HG03280 (cell line): ENCODE results near the gene FGF9.

Experiments used
- ATAC-seq: cut with Tn5 transposase; IDR thresholded peaks from one replicate; pipeline ENCODE4 v1.9.1; 2021; ENCODE audit warnings: mild to moderate bottlenecking, moderate library complexity; ENCODE audit not compliant: unreplicated experiment

The FGF9 gene

GRCh38 chr13:21703846-21704245, 33.0 kb downstream of the FGF9 start:
- no peak for ATAC-seq

GRCh38 chr13:21707586-21707985, 36.7 kb downstream of the FGF9 start:
- ATAC-seq: no peak

GRCh38 chr13:21709697-21710096, 38.8 kb downstream of the FGF9 start:
- no peak for ATAC-seq

GRCh38 chr13:21710163-21710562, 39.3 kb downstream of the FGF9 start:
- ATAC-seq: no peak

- no peak for ATAC-seq
Observed at GRCh38 chr13:21717817-21718216, 46.9 kb downstream of the FGF9 start.

- ATAC-seq: no peak
Observed at GRCh38 chr13:21719463-21719862, 48.6 kb downstream of the FGF9 start.

- ATAC-seq: no peak
Observed at GRCh38 chr13:21723807-21724505, 53.1 kb downstream of the FGF9 start.

GRCh38 chr13:21730186-21730880, 59.5 kb downstream of the FGF9 start:
- no peak for ATAC-seq

GRCh38 chr13:21733475-21734263, 62.8 kb downstream of the FGF9 start:
- ATAC-seq: no peak

GRCh38 chr13:21734961-21735360, 64.1 kb downstream of the FGF9 start:
- no peak for ATAC-seq

GRCh38 chr13:21735701-21736401, 65.0 kb downstream of the FGF9 start:
- no peak for ATAC-seq

GRCh38 chr13:21736926-21737325, 66.1 kb downstream of the FGF9 start:
- ATAC-seq: no peak

GRCh38 chr13:21738630-21739029, 67.8 kb downstream of the FGF9 start:
- ATAC-seq: no peak

- ATAC-seq: no peak
Observed at GRCh38 chr13:21739771-21740170, 68.9 kb downstream of the FGF9 start.

- no peak for ATAC-seq
Observed at GRCh38 chr13:21741396-21741979, 70.6 kb downstream of the FGF9 start.

- ATAC-seq: no peak
Observed at GRCh38 chr13:21742096-21742495, 71.2 kb downstream of the FGF9 start.

- ATAC-seq: no peak
Observed at GRCh38 chr13:21744149-21744548, 73.3 kb downstream of the FGF9 start.

- no peak for ATAC-seq
Observed at GRCh38 chr13:21745307-21745706, 74.4 kb downstream of the FGF9 start.

- no peak for ATAC-seq
Observed at GRCh38 chr13:21747456-21747855, 76.6 kb downstream of the FGF9 start.

- no peak for ATAC-seq
Observed at GRCh38 chr13:21748166-21748565, 77.3 kb downstream of the FGF9 start.

- no peak for ATAC-seq
Observed at GRCh38 chr13:21749410-21749809, 78.5 kb downstream of the FGF9 start.
